SW480 (cell line): Measurements from ENCODE around the gene EVA1C.

Source experiments
- DNase-seq: peaks from one replicate; pipeline ENCODE4 v3.0.0-alpha.2; 2016; ENCODE audit warnings: low spot score

EVA1C gene

GRCh38 chr21:32462564-32462963 is 50.1 kb downstream of the EVA1C start:
- DNase-seq, result peak; percentile 70

- DNase-seq, result peak; percentile 97
These were observed 50.9 kb downstream of the EVA1C start for GRCh38 chr21:32463367-32463766.

GRCh38 chr21:32463889-32464300 is 51.4 kb downstream of the EVA1C start:
- peak; percentile 99 for DNase-seq

GRCh38 chr21:32467291-32467690 is 54.8 kb downstream of the EVA1C start:
- DNase-seq, result no peak

- DNase-seq, result no peak
These were observed 56.2 kb downstream of the EVA1C start for GRCh38 chr21:32468681-32469111.

- DNase-seq, result no peak
These were observed 57.1 kb downstream of the EVA1C start for GRCh38 chr21:32469628-32470027.

- DNase-seq, result no peak
These were observed 57.7 kb downstream of the EVA1C start for GRCh38 chr21:32470206-32470605.

- no peak for DNase-seq
These were observed 60.6 kb downstream of the EVA1C start for GRCh38 chr21:32472890-32473765.

- DNase-seq, result no peak
These were observed 61.9 kb downstream of the EVA1C start for GRCh38 chr21:32474179-32475059.

- peak; percentile 56 for DNase-seq
These were observed 62.8 kb downstream of the EVA1C start for GRCh38 chr21:32475162-32475812.

- DNase-seq, result no peak
These were observed 64.3 kb downstream of the EVA1C start for GRCh38 chr21:32476661-32477423.

GRCh38 chr21:32477424-32477745 is 64.9 kb downstream of the EVA1C start:
- no peak for DNase-seq

- DNase-seq, result no peak
These were observed 69.4 kb downstream of the EVA1C start for GRCh38 chr21:32481875-32482408.

- no peak for DNase-seq
These were observed 70.2 kb downstream of the EVA1C start for GRCh38 chr21:32482565-32483292.

GRCh38 chr21:32483293-32483595 is 70.7 kb downstream of the EVA1C start:
- DNase-seq, result no peak

GRCh38 chr21:32484706-32485380 is 72.3 kb downstream of the EVA1C start:
- peak; percentile 65 for DNase-seq

- DNase-seq, result no peak
These were observed 79.9 kb downstream of the EVA1C start for GRCh38 chr21:32492376-32492775.

- peak; percentile 42 for DNase-seq
These were observed 82.6 kb downstream of the EVA1C start for GRCh38 chr21:32494934-32495709.

- no peak for DNase-seq
These were observed 84.1 kb downstream of the EVA1C start for GRCh38 chr21:32496568-32496967.
